PFSK-1 (cell line): ENCODE data around the gene SNX8.

Experiments used
- POLR2AphosphoS5 ChIP-seq: IDR thresholded peaks from 2 replicates; pipeline ENCODE4 v1.6.1; 2012; ENCODE audit warnings: low read depth, mild to moderate bottlenecking, control low read depth, low read length, moderate library complexity
- TF ChIP-seq, protein P1 (sequence below), 2 experiments: IDR thresholded peaks; 2 replicates each; pipeline versions ENCODE4 v1.6.1 to v1.8.0; 2011 to 2012; ENCODE audit warnings: low read depth in 2 of 2, low read length in 2 of 2, control low read depth in 1 of 2, inconsistent platforms in 1 of 2, mild to moderate bottlenecking in 1 of 2, moderate library complexity in 1 of 2; ENCODE audit not compliant: insufficient read depth in 1 of 2

DNA sequence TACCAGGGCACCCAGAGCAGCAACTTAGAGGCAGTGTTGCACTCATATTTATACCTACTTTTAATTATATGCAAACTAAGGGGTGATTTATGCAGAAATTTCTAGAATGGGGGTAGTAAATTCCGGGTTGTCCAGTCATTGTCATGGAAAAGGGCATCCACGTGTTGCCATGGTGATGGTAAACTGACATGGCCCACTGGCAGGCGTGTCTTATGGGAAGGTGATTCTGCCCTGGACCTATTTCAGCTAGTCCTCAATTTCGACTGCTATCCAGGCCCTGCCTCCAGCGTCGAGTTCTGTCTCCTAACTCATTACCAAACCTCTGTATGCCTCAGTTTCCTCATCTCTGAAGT lies 12.8 kb downstream of the SNX8 start:
- TF ChIP-seq, protein P1, sequence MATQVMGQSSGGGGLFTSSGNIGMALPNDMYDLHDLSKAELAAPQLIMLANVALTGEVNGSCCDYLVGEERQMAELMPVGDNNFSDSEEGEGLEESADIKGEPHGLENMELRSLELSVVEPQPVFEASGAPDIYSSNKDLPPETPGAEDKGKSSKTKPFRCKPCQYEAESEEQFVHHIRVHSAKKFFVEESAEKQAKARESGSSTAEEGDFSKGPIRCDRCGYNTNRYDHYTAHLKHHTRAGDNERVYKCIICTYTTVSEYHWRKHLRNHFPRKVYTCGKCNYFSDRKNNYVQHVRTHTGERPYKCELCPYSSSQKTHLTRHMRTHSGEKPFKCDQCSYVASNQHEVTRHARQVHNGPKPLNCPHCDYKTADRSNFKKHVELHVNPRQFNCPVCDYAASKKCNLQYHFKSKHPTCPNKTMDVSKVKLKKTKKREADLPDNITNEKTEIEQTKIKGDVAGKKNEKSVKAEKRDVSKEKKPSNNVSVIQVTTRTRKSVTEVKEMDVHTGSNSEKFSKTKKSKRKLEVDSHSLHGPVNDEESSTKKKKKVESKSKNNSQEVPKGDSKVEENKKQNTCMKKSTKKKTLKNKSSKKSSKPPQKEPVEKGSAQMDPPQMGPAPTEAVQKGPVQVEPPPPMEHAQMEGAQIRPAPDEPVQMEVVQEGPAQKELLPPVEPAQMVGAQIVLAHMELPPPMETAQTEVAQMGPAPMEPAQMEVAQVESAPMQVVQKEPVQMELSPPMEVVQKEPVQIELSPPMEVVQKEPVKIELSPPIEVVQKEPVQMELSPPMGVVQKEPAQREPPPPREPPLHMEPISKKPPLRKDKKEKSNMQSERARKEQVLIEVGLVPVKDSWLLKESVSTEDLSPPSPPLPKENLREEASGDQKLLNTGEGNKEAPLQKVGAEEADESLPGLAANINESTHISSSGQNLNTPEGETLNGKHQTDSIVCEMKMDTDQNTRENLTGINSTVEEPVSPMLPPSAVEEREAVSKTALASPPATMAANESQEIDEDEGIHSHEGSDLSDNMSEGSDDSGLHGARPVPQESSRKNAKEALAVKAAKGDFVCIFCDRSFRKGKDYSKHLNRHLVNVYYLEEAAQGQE (IDR thresholded peaks at IDR 0.05; ENCODE audit: insufficient read depth in 1 of 2, low read depth in 2 of 2, low read length in 2 of 2): no peak
- TF ChIP-seq POLR2AphosphoS5: no peak
